DOHH2 (cell line): ENCODE results near the gene DLX2.
"Not testable (repeated sequence)": the region's sequence is repeated elsewhere in the genome, so short reads cannot be mapped to it uniquely, and the experiment has no call there.

ENCODE experiments used
- H3F3A ChIP-seq: fragments of 200-600 bp; sonication (generic), shearing (Covaris generic); 2 replicates; pipeline ENCODE4 v1.6.0; 2016; ENCODE audit warnings: antibody characterized with exemption, mild to moderate bottlenecking; ENCODE audit not compliant: control insufficient read depth, insufficient read depth
- H3K27ac ChIP-seq: fragments of 200-600 bp; sonication (generic); 2 replicates; pipeline ENCODE4 v1.5.1; 2014; ENCODE audit warnings: low read depth, mild to moderate bottlenecking, low read length, moderate library complexity
- H3K27me3 ChIP-seq: fragments of 200-600 bp; sonication (generic); 2 replicates; pipeline ENCODE4 v1.6.1; 2014; ENCODE audit warnings: mild to moderate bottlenecking, low read length, mixed read lengths; ENCODE audit not compliant: control insufficient read depth
- H3K36me3 ChIP-seq: fragments of 200-600 bp; sonication (generic); 2 replicates; pipeline ENCODE4 v1.6.1; 2014; ENCODE audit warnings: mild to moderate bottlenecking, low read length, moderate library complexity, mixed read lengths; ENCODE audit not compliant: control insufficient read depth
- H3K4me1 ChIP-seq: fragments of 200-600 bp; sonication (generic); 2 replicates; pipeline ENCODE4 v1.6.1; 2014; ENCODE audit warnings: mild to moderate bottlenecking, low read length, mixed read lengths; ENCODE audit not compliant: control insufficient read depth
- H3K4me2 ChIP-seq: fragments of 200-600 bp; sonication (generic); 2 replicates; pipeline ENCODE4 v1.6.0; 2014; ENCODE audit warnings: mild to moderate bottlenecking, low read length, moderate library complexity
- H3K4me3 ChIP-seq: fragments of 200-600 bp; sonication (generic); 2 replicates; pipeline ENCODE4 v1.5.1; 2014; ENCODE audit warnings: mild to moderate bottlenecking, low read length, mixed read lengths
- H3K79me2 ChIP-seq: fragments of 200-600 bp; sonication (generic); 2 replicates; pipeline ENCODE4 v1.6.1; 2014; ENCODE audit warnings: mild to moderate bottlenecking, low read length, mixed read lengths; ENCODE audit not compliant: control insufficient read depth
- H3K9me2 ChIP-seq: fragments of 200-600 bp; sonication (generic); replicated peaks from 2 replicates; pipeline ENCODE4 v1.6.1; 2014; ENCODE audit warnings: mild to moderate bottlenecking, low read length, mixed read lengths; ENCODE audit not compliant: control insufficient read depth
- H3K9me3 ChIP-seq: fragments of 200-600 bp; sonication (generic); 2 replicates; pipeline ENCODE4 v1.6.1; 2014; ENCODE audit warnings: antibody characterized with exemption, low read length, mixed read lengths; ENCODE audit not compliant: control insufficient read depth, insufficient read depth
- H4K20me1 ChIP-seq: fragments of 200-600 bp; sonication (generic); 2 replicates; pipeline ENCODE4 v1.6.0; 2014; ENCODE audit warnings: low read depth, mild to moderate bottlenecking, antibody characterized with exemption, low read length, moderate library complexity; ENCODE audit not compliant: control insufficient read depth, insufficient read depth
- CTCF ChIP-seq: fragments of 200-600 bp; sonication (generic); IDR thresholded peaks from one replicate; pipeline ENCODE4 v1.5.1; 2014; ENCODE audit warnings: antibody characterized with exemption, mild to moderate bottlenecking, low read depth, low read length; ENCODE audit not compliant: poor library complexity, severe bottlenecking
- EZH2phosphoT487 ChIP-seq: fragments of 200-600 bp; sonication (generic); IDR thresholded peaks from 2 replicates; pipeline ENCODE4 v1.6.1; 2017; ENCODE audit warnings: borderline replicate concordance, mild to moderate bottlenecking, antibody characterized with exemption, low read length, moderate library complexity, mixed read lengths

The DLX2 gene

GRCh38 chr2:172070936-172071335 lies 31.8 kb downstream of the DLX2 start:
- H3K79me2 ChIP-seq, result no peaks in the 10 kb centered on the region
- H3K9me3 ChIP-seq, result no peaks in the 10 kb centered on the region
- no peak overlapping the region for H3K27ac ChIP-seq
- no peak overlapping the region for H3K4me3 ChIP-seq
- no peaks in the 10 kb centered on the region for H3K36me3 ChIP-seq
- H3K4me2 ChIP-seq, result no peak overlapping the region
- H4K20me1 ChIP-seq, result no peaks in the 10 kb centered on the region
- no peaks in the 10 kb centered on the region for H3K4me1 ChIP-seq
- no peak for TF ChIP-seq CTCF
- TF ChIP-seq EZH2phosphoT487, result no peak
- H3K9me2 ChIP-seq, result no peaks in the 10 kb centered on the region
- H3K27me3 ChIP-seq, result no peaks in the 10 kb centered on the region
- no peaks in the 10 kb centered on the region for H3F3A ChIP-seq

GRCh38 chr2:172067905-172068304 lies 34.8 kb downstream of the DLX2 start:
- not testable (repeated sequence) for H3K4me3 ChIP-seq, H3K27ac ChIP-seq, H3K9me3 ChIP-seq, H3K9me2 ChIP-seq, H3K79me2 ChIP-seq, H3K4me2 ChIP-seq, H3K4me1 ChIP-seq, H3F3A ChIP-seq, H4K20me1 ChIP-seq, H3K36me3 ChIP-seq, H3K27me3 ChIP-seq

- H3K27ac ChIP-seq, result no peak overlapping the region
- H3K27me3 ChIP-seq, result no peaks in the 10 kb centered on the region
- H3K9me2 ChIP-seq, result no peaks in the 10 kb centered on the region
- no peaks in the 10 kb centered on the region for H3K9me3 ChIP-seq
- H4K20me1 ChIP-seq, result no peaks in the 10 kb centered on the region
- H3K4me2 ChIP-seq, result no peak overlapping the region
- TF ChIP-seq EZH2phosphoT487 (no peak), CTCF (no peak)
- H3K4me3 ChIP-seq, result no peak overlapping the region
- no peaks in the 10 kb centered on the region for H3K4me1 ChIP-seq
- H3F3A ChIP-seq, result no peaks in the 10 kb centered on the region
- no peaks in the 10 kb centered on the region for H3K36me3 ChIP-seq
- H3K79me2 ChIP-seq, result no peaks in the 10 kb centered on the region
These were observed 36.3 kb downstream of the DLX2 start for GRCh38 chr2:172066394-172066886.

- Histone ChIP-seq H3K4me3 (no peak overlapping the region), H3K9me3 (no peaks in the 10 kb centered on the region), H3K9me2 (no peaks in the 10 kb centered on the region), H4K20me1 (no peaks in the 10 kb centered on the region), H3K4me2 (no peak overlapping the region), H3K27ac (no peak overlapping the region), H3F3A (no peaks in the 10 kb centered on the region), H3K79me2 (no peaks in the 10 kb centered on the region), H3K4me1 (no peaks in the 10 kb centered on the region), H3K27me3 (no peaks in the 10 kb centered on the region), H3K36me3 (no peaks in the 10 kb centered on the region)
- TF ChIP-seq EZH2phosphoT487 (no peak), CTCF (no peak)
These were observed 37.6 kb downstream of the DLX2 start for GRCh38 chr2:172065111-172065510.
